Adipose tissue (tissue), 3 donors: ENCODE results near the gene VEGFC. TPM values are rescaled to one million over a fixed set of nuclear protein-coding genes. Genes with fewer than 3 reads are reported as not detected.

Source experiments
- H3K27ac ChIP-seq: one replicate; pipeline ENCODE4 v1.5.1; 2013; ENCODE audit warnings: low read depth, low read length
- WGBS, 3 donors: extraction: QIAGEN DNeasy Blood & Tissue Kit; methylation state at CpG; one replicate each; pipeline ENCODE4 v1.1.7; 2013; 5-methylcytosine and 5-hydroxymethylcytosine counted together
- polyA plus RNA-seq, 3 donors: library from polyadenylated mRNA; stranded (reverse); fragments of 200-250 nt; gene quantifications; one replicate each; pipeline ENCODE4 v1.2.3, GENCODE V29; 2013
- donor health status: healthy with polysubstance abuse.
- donor health status: Bipolar disorder and iron deficiency.
- donor health status: healthy.

The VEGFC gene, protein sequence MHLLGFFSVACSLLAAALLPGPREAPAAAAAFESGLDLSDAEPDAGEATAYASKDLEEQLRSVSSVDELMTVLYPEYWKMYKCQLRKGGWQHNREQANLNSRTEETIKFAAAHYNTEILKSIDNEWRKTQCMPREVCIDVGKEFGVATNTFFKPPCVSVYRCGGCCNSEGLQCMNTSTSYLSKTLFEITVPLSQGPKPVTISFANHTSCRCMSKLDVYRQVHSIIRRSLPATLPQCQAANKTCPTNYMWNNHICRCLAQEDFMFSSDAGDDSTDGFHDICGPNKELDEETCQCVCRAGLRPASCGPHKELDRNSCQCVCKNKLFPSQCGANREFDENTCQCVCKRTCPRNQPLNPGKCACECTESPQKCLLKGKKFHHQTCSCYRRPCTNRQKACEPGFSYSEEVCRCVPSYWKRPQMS
- polyA plus RNA-seq, result 10 to 100 TPM in 2 of 3 donors, 1 to 10 TPM in 1; 1.3 to 16.7 (median 16.0) TPM

DNA sequence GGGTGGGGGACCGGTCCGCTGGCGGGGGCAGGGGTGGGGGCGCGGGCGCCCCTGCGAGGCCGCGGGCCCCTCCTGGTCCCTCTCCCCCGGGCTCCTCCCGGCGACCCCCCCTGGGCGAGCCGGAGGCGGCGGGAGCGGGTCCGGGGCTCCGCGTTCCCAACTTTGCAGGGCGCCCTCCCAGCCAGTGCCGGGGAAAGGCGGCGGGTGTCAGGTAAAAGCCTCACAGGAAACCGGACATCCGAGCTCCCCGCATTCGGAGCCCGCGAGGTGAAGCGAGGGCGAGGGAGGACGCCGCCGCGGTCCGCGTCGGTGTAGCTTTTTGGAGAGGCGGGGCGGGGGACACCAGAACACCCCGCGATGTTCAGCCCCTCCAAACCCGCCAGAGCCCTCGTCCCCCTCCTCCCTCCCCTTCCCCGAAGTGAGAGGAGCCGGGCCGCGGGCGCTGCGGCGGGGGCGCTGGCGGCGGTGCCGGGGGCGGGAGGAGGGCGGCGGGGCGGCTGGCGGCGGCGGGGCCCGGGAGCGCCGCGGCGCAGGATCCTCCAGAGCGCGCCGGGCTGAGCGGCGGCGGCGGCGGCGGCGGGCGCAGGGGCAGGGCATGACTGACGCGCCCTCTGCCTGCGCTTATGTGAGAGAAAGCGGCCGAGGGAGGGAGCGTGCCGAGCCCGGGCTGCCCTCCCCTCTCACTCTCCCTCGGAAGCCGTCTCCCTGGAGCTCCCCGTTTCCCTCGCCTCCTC, at the start of gene VEGFC:
VEGFC (minus strand) TSS at position 597 of the 734 bp plus-strand sequence. CDS start 611 bp downstream, outside the sequence.
- 0 to 1% (median 0%) methylated on average over 38 to 90 of the region's 91 CpGs for WGBS, 3 donors
- no peak within 1 kb of the TSS for H3K27ac ChIP-seq

DNA sequence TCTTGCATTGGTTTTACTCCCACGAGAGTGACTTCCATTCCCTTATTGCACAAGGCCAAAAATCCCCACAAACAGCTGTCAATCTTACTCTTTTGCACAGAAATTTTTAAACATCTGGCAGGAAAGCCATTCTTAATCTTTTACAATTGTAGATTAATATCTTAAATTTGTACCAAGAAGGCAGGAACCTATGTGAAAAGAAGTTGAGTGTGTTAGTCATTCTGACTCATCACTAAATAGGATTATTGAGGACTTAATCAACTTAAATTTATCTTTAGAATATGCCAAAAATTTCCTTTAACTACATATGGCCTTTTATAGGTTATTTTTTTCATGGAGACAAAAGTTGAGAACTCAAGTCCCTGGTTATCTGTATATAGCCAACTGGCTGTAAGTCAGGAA, 49.0 kb upstream of the VEGFC start:
- no peak overlapping the region for H3K27ac ChIP-seq
- WGBS, 3 donors, result 45 to 66% (median 47%) methylated on average over 1 of the region's 1 CpG

DNA sequence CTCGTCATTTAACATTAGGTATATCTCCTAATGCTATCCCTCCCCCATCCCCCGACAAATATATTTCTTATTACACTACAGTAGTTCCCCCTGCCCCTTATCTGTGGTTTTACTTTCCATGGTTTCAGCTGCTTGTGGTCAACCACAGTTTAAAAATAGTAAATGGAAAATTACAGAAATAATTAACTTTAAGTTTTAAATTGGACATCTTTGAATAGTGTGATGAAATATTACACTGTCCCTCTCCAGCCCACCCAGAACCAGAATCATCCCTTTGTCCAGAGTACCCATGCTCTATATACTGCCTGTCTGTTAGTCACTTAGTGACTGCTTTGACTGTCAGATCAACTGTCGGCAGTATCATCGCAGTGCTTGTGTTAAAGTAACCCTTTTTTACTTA, 47.4 kb upstream of the VEGFC start:
- WGBS, 3 donors, result 47 to 88% (median 59%) methylated on average over 2 to 4 of the region's 4 CpGs

DNA sequence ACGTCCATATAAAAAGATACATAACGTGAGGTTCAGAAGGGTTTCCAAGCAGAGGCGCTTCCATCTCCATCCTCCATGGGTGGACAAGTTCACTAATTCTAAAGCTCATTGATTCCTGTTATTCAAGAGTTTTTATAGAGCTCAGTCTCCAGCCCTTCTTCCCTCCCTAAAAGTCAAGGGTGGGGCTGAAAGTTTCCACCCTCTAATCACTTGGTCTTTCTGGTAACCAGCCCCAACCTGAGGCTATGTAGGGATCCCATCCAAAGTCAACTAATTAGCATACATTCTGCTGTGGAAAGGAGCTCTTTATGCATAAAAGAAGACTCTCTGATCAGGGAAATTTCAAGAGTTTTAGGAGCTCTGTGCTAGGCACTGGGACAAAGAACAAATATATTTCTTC, 46.9 kb upstream of the VEGFC start:
- no peak overlapping the region for H3K27ac ChIP-seq
- 72 to 92% (median 84%) methylated on average over 3 of the region's 3 CpGs for WGBS, 3 donors

More for the DNA sequence above, 47.4 kb upstream of the VEGFC start:
- no peak overlapping the region for H3K27ac ChIP-seq

DNA sequence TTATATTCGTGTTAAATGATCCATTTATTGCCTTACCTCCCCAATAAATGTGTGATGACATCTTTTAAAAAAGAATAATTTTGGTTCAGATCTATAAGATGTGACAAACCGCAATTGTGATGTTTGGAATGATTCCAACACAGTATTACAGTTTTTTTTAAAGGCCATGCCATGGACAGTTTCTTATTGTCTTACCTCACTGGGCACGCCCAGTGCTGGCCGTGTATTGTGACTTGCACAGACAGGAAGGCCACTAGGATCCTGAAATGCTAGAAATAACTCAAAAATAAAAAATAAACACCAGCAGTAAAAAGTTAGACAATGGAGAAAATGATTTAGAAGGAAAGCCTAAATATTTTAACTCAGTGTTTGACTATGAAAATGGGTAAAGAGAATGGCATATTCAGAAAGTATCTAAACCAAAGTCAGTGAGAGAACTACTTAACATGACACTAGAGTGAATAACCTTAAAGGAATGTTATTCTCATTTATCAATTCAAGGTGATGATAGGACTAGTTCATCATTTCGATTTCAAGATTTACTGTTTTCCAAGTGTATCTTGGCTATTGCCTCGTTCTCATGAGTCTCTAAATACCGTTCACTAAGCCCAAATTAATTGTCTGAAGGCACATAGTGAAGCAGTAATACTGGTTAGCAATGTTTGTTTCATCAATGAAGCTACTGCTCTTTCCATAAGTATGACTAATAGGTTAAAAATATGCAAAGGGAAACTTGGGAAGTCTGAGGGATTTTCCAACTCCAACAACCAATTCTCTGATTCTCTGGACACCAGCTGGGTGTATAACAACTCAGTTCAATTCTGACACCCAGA, 46.1 kb upstream of the VEGFC start:
- no peak overlapping the region for H3K27ac ChIP-seq
- WGBS, 3 donors, result 59 to 62% (median 60%) methylated on average over 7 of the region's 7 CpGs

DNA sequence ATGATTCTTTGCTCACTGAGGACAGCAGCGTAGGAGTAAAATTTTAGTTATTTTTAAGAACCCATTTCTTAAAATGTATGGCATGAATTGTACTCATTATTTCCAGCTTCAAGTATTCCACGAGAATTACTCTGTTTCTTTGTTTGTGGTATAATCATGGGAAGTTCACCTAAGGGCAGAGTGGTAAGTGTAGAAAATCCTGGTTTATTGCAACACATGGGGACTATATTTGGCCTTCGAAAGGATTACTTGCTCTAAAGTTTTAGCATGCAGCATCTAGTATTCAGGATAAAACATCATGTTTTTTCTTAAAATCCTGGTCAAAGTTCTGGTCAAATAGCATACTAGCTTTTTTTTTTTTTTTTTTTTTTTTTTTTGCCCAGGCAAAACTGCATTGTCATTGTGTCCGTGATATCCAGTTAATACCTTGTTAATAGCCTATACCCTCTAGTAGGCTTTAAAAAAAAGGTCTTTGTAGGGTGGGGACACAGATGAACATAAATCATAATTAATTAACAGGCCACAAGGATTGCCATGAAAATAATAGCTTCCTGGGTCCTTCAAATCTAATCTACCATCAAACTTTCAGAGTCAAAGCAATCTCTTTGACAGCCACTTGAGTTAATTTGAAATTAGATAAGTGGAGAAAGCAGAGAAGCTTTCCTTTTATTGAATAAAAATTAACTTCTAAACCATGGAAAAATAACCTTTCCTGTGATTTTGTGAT, 44.6 kb upstream of the VEGFC start:
- no peak overlapping the region for H3K27ac ChIP-seq
- 45 to 57% (median 48%) methylated on average over 4 of the region's 4 CpGs for WGBS, 3 donors

DNA sequence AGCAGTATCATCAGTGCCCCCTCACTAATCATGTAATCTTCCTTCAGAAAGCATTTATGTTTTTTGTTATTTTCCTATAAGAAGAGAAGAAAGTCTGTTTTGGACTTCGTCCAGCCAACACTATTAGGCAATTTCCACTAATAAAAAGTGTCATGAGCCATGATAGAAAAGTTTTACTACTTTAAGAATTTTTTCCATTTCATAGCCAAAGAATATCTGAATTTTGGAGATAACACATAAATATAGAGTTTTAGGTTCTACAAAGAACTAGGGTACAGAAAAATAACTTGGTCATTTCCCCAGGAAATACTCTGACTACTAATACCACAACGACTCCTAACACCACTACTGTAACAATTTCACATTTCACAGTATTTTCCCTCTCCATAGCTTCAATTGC, 41.8 kb upstream of the VEGFC start:
- WGBS, 3 donors, result 34 to 44% (median 43%) methylated on average over 2 of the region's 2 CpGs
- H3K27ac ChIP-seq, result no peak overlapping the region

DNA sequence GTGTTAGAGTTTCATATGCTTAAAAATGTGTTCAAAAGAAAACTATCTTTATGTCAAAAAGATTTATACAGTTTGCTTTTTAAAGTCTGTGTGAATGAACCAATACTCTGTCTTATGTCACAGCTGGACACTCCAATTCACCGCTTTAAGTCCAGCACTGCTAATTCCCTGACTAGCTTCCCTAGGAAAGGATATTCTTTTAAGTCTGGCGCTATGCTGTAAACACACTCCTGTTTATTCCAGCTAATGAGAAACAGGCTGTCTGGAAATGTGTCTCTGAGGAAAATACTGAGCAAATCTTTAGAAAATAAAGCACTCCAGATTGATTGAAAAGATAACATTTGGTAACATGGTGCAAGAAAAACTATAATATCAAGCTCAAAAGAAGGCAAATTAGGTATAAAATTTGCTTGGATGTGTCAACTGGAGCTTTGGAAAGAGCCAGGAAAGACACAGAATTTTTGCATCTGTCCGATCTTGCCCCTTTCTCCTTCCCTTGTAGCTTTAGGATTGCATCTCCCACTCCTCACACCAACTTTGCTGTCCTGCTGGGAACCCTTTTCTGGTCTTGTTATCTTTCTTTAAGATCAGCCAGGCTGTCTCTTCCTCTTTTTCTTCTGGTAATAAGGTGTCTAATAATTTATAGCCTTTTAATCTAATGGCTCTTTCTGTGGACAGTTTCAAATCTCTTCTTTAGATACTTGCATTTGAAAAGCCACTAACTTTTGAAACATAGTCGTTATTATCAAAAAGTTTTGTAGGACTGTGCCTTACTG, 40.9 kb upstream of the VEGFC start:
- no peak overlapping the region for H3K27ac ChIP-seq
- WGBS, 3 donors, result 55 to 64% (median 57%) methylated on average over 4 of the region's 4 CpGs

DNA sequence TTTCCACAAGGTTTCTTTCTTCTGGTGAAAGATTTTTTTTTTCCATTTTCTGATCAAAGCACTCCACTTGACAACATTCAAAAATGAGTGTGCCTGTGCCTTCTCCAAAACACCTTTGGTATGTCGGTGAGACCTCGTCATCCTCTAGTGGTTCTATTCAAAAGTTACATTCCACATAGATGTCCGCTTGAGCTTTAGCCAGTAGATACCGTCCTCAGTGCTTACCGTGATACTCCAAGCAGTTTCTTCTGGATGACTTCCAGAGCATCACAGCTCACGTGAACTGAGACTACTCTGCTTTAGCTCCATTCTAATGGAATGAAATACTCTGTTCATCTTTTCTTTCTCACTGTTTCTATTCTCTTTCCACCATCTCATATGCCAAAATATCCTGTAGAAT, 38.2 kb upstream of the VEGFC start:
- WGBS, 3 donors, result 68 to 75% (median 74%) methylated on average over 6 of the region's 6 CpGs
- no peak overlapping the region for H3K27ac ChIP-seq

DNA sequence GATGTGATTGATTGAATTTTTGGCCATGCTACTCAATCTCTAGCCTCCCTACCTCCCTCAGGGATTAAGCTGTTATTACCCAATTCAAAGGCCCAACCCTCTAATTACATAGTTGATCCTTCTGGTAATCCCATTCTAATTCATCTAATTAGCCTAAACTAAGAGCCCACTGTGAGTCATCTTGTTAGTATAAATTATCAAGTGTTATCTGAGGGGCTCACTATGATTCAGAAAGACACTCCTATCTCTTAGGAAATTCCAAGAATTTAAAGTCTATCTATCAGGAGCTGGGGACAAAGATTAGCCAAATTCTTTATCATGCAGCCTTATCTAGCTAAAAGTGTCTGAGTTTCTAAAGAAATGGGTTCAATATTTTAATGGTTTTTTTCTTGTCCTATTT, 32.9 kb upstream of the VEGFC start:
- no peak overlapping the region for H3K27ac ChIP-seq

DNA sequence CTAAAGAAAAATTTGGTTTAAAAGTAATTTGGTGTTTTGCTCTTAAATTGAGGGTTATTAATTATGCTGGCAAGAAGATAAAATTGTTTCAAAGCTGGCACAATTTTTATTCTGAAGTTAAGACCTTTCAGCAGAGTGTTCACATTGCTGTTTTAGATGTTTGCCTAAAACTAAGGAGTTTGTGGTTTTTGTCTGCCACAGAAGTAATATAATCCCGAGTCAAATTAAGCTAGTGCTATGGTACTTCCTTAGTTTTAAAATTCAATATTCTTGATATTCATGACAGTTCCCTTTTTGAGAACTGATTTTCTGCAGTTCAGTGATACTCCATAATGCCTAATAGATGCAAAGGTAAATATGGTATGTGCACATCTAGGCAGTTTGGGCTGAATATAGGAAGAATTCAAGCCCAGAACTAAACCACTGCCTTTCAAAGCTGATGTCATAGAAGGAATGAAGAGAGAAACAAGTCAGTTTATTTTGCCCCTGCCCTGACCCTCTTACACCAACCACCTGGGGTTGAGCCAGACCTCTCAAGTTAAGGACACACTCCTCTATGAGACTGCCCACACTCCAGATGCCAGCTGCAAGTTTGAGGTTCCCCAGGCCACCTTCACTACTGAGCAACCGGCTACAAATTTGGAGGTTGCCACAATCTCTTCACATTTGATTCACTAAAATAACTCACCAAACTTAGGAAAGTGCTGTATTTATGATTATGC, 32.1 kb upstream of the VEGFC start:
- H3K27ac ChIP-seq, result no peak overlapping the region
- 70 to 80% (median 72%) methylated on average over 2 of the region's 2 CpGs for WGBS, 3 donors

DNA sequence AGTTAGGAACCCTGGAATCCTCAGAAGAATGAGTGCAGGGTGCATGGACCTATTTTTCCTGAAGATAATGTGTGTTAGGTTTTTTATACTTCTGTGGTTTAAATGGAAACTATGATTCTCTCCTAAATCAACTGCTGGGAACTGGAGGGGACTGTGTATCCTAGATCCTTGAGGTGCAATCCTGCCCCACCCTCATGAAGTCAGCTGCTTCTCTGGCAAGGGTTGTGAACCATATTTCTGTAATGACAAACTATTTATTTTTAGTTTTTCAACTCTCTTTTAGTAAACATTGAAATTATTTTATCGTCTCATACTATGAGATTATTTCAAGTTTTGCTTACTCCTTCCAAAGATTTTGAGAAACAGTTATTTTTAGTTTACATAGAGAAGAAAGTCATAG, 25.8 kb upstream of the VEGFC start:
- 67 to 72% (median 67%) methylated on average over 1 of the region's 1 CpG for whole genome bisulfite sequencing, 3 donors

DNA sequence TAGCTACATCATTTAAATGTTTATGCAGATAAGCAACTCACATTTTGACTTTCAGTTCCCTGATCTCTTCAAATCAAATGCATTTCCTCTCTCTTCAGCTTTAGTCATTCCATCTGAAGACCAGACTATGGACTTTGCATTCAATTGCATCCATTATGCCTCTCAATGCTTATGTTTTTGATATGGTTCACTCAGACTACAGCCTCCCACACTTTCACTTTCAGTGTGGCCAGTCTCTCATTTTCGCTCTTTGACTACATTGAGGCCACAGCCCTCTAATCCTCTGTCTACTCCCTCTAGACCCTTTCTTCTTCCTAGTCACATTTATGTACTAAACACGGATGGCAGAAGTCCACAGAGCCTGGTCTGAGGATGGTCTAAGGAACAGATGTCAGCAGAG, 24.5 kb upstream of the VEGFC start:
- H3K27ac ChIP-seq, result no peak overlapping the region
- WGBS, 3 donors, result 72 to 90% (median 86%) methylated on average over 2 of the region's 2 CpGs

More for the DNA sequence above, 25.8 kb upstream of the VEGFC start:
- no peak overlapping the region for H3K27ac ChIP-seq

DNA sequence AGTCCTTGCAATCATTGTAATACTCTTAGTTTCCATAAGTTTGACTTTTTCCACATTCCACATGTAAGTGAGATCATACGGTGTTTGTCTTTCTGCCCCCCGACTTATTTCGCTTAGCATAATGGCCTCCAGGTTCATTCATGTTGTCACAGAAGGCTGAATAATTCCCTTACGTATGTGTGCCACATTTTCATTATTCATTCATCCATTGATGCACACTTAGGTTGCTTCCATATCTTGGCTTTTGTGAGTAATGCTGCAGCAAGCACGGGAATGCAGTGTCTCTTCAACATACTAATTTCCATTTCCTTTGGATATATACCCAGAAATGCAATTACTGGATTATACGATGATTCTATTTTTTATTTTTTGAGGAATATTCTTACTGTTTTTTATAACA, 22.0 kb upstream of the VEGFC start:
- 79 to 90% (median 90%) methylated on average over 6 of the region's 6 CpGs for WGBS, 3 donors
- no peak overlapping the region for H3K27ac ChIP-seq

DNA sequence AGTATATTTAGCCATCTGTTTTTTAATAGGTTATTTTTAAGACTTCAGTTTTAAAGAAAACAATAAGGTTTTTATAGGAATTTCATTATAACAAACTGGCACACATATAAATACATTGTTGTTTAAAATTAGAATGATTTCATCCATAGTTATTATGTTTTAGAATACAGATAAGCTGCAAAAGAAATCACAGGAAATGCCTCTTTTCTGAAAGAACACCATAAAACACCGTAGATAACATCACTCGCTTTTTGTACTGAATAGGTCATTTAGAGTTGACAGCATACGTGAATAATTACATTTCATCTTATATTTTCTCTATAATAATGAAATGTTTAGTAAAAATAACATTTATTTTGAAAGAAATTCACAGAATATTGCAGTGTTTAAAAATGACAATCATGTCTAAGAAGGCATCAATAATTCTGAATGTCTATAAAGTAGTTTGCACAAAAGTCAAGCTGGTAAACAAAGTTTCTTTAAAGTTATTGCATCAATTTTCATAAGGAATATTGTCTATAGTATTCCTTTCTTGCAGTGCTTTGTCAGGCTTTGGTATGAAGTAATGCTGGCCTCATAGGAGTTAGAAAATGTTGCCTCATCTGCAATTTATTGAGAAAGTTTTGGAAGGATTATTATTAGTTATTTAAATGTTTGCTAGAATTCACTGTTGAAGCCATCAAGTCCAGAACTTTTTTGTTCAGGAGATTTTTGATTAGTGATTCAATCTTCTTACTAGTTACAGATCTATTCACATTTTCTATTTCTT, 17.9 kb upstream of the VEGFC start:
- no peak overlapping the region for H3K27ac ChIP-seq
- 45 to 64% (median 52%) methylated on average over 3 of the region's 3 CpGs for WGBS, 3 donors

DNA sequence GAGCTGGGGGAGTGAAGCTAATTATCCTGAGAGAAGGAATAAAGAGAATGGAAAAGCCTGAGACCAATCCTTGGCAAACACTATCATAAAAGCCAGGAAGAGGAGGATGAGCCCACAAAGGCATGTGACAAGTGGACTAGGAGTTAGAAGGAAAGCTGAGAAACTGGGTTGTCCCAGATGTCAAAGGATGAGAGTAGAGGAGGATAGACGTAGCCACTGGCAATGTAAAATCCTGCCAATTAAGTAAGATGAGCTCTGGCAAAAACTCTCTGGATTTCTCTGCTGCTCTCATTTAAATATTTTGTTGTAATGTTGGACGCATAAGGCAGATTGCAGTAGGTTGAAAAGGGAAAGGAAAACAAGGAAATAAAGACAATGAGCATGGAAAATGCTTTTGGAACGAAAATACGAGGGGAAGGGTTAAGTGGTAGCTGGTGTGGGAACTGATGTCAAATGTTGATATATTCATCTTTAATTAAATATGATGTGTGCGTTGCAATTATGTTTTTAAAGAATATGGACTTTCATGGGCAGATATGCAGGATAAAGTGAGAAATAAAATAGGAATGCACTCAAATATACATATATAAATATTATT, 14.2 kb upstream of the VEGFC start:
- 70 to 84% (median 79%) methylated on average over 5 of the region's 5 CpGs for WGBS, 3 donors
- H3K27ac ChIP-seq, result no peak overlapping the region
